ENCODE results near the gene TTC39B.
"Not testable (repeated sequence)": the region's sequence is repeated elsewhere in the genome, so short reads cannot be mapped to it uniquely, and the experiment has no call there.

- not testable (repeated sequence) for TF ChIP-seq CTCF (IDR thresholded peaks at IDR 0.05); ZFX (IDR thresholded peaks at IDR 0.05; ENCODE audit: borderline replicate concordance)
Observed at GRCh38 chr9:15319661-15320060, 12.6 kb upstream of the TTC39B start.
